ENCODE data around the gene CDK12. TPM values are rescaled to one million over a fixed set of nuclear protein-coding genes. Genes with fewer than 3 reads are reported as not detected.

CDK12 gene
- total and polyA plus RNA-seq, 9 donors: 17.8 to 65.9 (median 47.9) TPM

DNA sequence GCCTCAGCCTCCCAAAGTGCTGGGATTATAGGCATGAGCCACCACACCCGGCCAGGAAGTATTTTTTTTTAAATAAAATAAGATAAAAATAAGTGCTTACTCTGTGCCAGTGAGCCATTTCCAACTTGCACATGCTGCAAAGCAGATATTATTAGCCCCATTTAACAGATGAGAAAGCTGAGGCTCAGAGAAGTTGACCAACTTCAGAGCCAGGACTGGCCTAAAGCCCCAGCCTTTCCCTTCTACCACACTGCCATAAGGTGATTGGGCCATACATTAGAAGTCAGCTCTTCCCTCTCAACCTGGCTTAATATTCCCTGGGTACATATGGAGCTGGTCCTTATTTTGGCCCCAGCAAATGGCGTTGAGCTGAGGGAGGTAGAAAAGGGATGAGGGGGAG is 121.4 kb downstream of the CDK12 start:
- DNase-seq: no peak
- Histone ChIP-seq H3K27ac (no peak overlapping the region), H3K9me3 (no peaks in the 10 kb centered on the region), H3K4me3 (no peak overlapping the region), H3K36me3 (no peaks in the 10 kb centered on the region), H3K4me1 (ENCODE audit: insufficient read depth) (no peaks in the 10 kb centered on the region), H3K27me3 (no peaks in the 10 kb centered on the region)
- WGBS, 3 donors: 35 to 52% (median 52%) methylated on average over 2 of the region's 2 CpGs
- intact Hi-C loops (cut with DNase I): no loop called here
- TF ChIP-seq POLR2A (IDR thresholded peaks at IDR 0.05) (no peak), EP300 (IDR thresholded peaks at IDR 0.05) (no peak)
- TF ChIP-seq, protein P1, sequence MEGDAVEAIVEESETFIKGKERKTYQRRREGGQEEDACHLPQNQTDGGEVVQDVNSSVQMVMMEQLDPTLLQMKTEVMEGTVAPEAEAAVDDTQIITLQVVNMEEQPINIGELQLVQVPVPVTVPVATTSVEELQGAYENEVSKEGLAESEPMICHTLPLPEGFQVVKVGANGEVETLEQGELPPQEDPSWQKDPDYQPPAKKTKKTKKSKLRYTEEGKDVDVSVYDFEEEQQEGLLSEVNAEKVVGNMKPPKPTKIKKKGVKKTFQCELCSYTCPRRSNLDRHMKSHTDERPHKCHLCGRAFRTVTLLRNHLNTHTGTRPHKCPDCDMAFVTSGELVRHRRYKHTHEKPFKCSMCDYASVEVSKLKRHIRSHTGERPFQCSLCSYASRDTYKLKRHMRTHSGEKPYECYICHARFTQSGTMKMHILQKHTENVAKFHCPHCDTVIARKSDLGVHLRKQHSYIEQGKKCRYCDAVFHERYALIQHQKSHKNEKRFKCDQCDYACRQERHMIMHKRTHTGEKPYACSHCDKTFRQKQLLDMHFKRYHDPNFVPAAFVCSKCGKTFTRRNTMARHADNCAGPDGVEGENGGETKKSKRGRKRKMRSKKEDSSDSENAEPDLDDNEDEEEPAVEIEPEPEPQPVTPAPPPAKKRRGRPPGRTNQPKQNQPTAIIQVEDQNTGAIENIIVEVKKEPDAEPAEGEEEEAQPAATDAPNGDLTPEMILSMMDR (IDR thresholded peaks at IDR 0.05): no peak

Small RNA genes within 50 kb of the gene (small RNA-seq; reads per million reads assigned to genes)
- gene RNU6-233P: not detected

Other genes with a start within 250 kb of the CDK12 start
- gene STAC2, start 235.5 kb upstream of the CDK12 start, total RNA-seq: 1 to 10 TPM in 2 of 7 donors, under 1 TPM in 4, not detected in 1; 0.43 to 5.4 (median 0.73) TPM
- under 1 TPM; 0.29 to 0.67 TPM for gene STAC2, start 235.5 kb upstream of the CDK12 start, polyA plus RNA-seq
- 10 to 100 TPM; 12.7 to 25.2 (median 18.5) TPM for gene FBXL20, start 59.9 kb upstream of the CDK12 start, total RNA-seq
- gene FBXL20, start 59.9 kb upstream of the CDK12 start, polyA plus RNA-seq: 10 to 100 TPM in 1 of 2 donors, 1 to 10 TPM in 1; 4.7 to 16.6 TPM
- gene MED1, start 10.2 kb upstream of the CDK12 start, total RNA-seq: 10 to 100 TPM; 15.6 to 43.7 (median 34.1) TPM
- gene MED1, start 10.2 kb upstream of the CDK12 start, polyA plus RNA-seq: 10 to 100 TPM; 11.0 to 32.0 TPM
- gene NEUROD2, start 146.4 kb downstream of the CDK12 start, total RNA-seq: not detected
- gene NEUROD2, start 146.4 kb downstream of the CDK12 start, polyA plus RNA-seq: not detected
- gene PPP1R1B, start 165.5 kb downstream of the CDK12 start, total RNA-seq: 10 to 100 TPM in 4 of 7 donors, 1 to 10 TPM in 2, under 1 TPM in 1; 0.43 to 23.0 (median 10.1) TPM
- gene PPP1R1B, start 165.5 kb downstream of the CDK12 start, polyA plus RNA-seq: 10 to 100 TPM in 1 of 2 donors, 1 to 10 TPM in 1; 5.1 to 12.9 TPM
- gene STARD3, start 175.7 kb downstream of the CDK12 start, total RNA-seq: 10 to 100 TPM; 34.5 to 49.4 (median 44.3) TPM
- 10 to 100 TPM; 42.1 to 55.9 TPM for gene STARD3, start 175.7 kb downstream of the CDK12 start, polyA plus RNA-seq
- gene TCAP, start 203.9 kb downstream of the CDK12 start, total RNA-seq: 1 to 10 TPM in 6 of 7 donors, under 1 TPM in 1; 0.24 to 1.9 (median 1.3) TPM
- 1 to 10 TPM in 1 of 2 donors, under 1 TPM in 1; 0.47 to 1.6 TPM for gene TCAP, start 203.9 kb downstream of the CDK12 start, polyA plus RNA-seq
- 1 to 10 TPM in 5 of 7 donors, under 1 TPM in 1, not detected in 1; 0.60 to 5.1 (median 1.4) TPM for gene PNMT, start 207.0 kb downstream of the CDK12 start, total RNA-seq
- 1 to 10 TPM in 1 of 2 donors, not detected in 1; 1.1 TPM for gene PNMT, start 207.0 kb downstream of the CDK12 start, polyA plus RNA-seq
- gene PGAP3, start 226.6 kb downstream of the CDK12 start, total RNA-seq: 10 to 100 TPM; 13.8 to 31.3 (median 19.6) TPM
- 10 to 100 TPM in 1 of 2 donors, 1 to 10 TPM in 1; 7.9 to 19.8 TPM for gene PGAP3, start 226.6 kb downstream of the CDK12 start, polyA plus RNA-seq
- 10 to 100 TPM; 26.1 to 66.3 (median 53.5) TPM for gene ERBB2, start 238.6 kb downstream of the CDK12 start, total RNA-seq
- gene ERBB2, start 238.6 kb downstream of the CDK12 start, polyA plus RNA-seq: 10 to 100 TPM; 20.1 to 24.1 TPM

All from ovary (tissue), 9 donors.